Right atrium auricular region (tissue), 2 donors: ENCODE results near the gene ST6GALNAC4. TPM values are rescaled to one million over a fixed set of nuclear protein-coding genes. Genes with fewer than 3 reads are reported as not detected.

Experiments
- DNase-seq: peaks from one replicate; pipeline ENCODE4 v3.0.0-alpha.2; 2019; ENCODE audit warnings: low spot score
- H3K27ac ChIP-seq, 2 donors: fragments of 200-600 bp; sonication (generic); 1 replicate in 1 of 2; 2 replicates in 1 of 2; pipeline ENCODE4 v1.5.1; 2016 to 2019
- H3K27me3 ChIP-seq, 2 donors: fragments of 200-600 bp; sonication (generic); one replicate each; pipeline versions ENCODE4 v1.5.1 to v1.6.0; 2017 to 2019
- H3K36me3 ChIP-seq: fragments of 200-600 bp; sonication (generic); one replicate; pipeline ENCODE4 v1.5.1; 2016
- H3K4me1 ChIP-seq, 2 donors: fragments of 200-600 bp; sonication (generic); one replicate each; pipeline versions ENCODE4 v1.5.1 to v1.6.0; 2017 to 2019
- H3K4me3 ChIP-seq, 2 donors: fragments of 200-600 bp; sonication (generic); 1 replicate in 1 of 2; 2 replicates in 1 of 2; pipeline ENCODE4 v1.5.1; 2017 to 2019; ENCODE audit warnings: mild to moderate bottlenecking in 1 of 2, moderate library complexity in 1 of 2
- H3K9me3 ChIP-seq, 2 donors: fragments of 200-600 bp; sonication (generic); one replicate each; pipeline ENCODE4 v1.5.1; 2019
- total RNA-seq, 2 donors: library from RNA; depleted of rRNA; stranded (reverse); fragments of >200 nt; gene quantifications; one replicate each; pipeline ENCODE4 v1.1.0, GENCODE V29; 2016
- TF ChIP-seq, protein P1 (sequence below), 2 donors: fragments of 200-600 bp; sonication (generic); IDR thresholded peaks; one replicate each; pipeline ENCODE4 v1.5.1; 2019; ENCODE audit warnings: antibody characterized with exemption in 2 of 2

Gene ST6GALNAC4
- total RNA-seq, 2 donors from 2014 or later, result 31.7 to 59.0 TPM

DNA sequence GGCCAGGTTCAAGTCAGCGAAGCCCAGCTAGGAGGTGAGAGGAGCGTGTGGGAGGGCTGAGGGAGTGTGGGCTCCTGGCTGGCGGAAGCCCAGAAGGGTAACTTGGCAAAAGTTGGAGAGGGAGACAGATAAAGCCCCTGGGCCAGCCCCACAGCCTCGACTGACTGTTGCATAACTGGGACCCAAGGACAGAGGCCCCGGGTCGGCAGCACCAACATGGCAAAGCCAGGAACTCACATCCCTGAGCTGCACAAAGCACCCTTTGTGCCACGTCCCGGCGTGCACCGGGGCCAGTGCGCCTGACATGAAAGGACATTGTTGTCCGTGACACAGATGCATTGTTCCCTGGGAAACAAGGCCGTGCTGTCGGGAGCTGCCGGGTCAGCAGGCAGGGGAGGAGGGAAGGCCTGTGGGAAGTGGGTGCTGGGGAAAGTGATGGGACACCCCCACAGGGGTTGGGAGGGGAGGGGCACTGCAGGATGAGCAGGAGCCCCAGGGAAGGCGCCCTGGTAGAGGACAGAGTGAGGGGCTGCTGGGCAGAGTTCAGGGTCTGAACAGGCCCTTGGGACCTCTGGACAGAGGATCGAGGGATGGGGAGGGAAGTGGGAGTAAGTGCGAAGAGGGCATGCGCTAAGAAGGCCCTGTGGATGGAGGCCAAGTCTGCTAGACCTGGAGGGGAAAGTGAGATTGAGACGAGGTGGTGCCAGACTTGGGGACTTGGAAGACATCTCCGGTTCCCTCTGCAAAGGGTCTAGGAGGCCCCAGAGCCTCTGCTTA is 33.9 kb upstream of the ST6GALNAC4 start:
- Histone ChIP-seq H3K4me1 (peaks cover 0 to 64% of the 10 kb centered on the region in 2 donors), H3K36me3 (no peaks in the 10 kb centered on the region), H3K4me3 (no peak overlapping the region), H3K27ac (peak overlapping the region; percentile 81 to 88), H3K27me3 (no peaks in the 10 kb centered on the region), H3K9me3 (no peaks in the 10 kb centered on the region)
- no peak for DNase-seq
- TF ChIP-seq, protein P1, sequence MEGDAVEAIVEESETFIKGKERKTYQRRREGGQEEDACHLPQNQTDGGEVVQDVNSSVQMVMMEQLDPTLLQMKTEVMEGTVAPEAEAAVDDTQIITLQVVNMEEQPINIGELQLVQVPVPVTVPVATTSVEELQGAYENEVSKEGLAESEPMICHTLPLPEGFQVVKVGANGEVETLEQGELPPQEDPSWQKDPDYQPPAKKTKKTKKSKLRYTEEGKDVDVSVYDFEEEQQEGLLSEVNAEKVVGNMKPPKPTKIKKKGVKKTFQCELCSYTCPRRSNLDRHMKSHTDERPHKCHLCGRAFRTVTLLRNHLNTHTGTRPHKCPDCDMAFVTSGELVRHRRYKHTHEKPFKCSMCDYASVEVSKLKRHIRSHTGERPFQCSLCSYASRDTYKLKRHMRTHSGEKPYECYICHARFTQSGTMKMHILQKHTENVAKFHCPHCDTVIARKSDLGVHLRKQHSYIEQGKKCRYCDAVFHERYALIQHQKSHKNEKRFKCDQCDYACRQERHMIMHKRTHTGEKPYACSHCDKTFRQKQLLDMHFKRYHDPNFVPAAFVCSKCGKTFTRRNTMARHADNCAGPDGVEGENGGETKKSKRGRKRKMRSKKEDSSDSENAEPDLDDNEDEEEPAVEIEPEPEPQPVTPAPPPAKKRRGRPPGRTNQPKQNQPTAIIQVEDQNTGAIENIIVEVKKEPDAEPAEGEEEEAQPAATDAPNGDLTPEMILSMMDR (IDR thresholded peaks at IDR 0.05), result no peak

DNA sequence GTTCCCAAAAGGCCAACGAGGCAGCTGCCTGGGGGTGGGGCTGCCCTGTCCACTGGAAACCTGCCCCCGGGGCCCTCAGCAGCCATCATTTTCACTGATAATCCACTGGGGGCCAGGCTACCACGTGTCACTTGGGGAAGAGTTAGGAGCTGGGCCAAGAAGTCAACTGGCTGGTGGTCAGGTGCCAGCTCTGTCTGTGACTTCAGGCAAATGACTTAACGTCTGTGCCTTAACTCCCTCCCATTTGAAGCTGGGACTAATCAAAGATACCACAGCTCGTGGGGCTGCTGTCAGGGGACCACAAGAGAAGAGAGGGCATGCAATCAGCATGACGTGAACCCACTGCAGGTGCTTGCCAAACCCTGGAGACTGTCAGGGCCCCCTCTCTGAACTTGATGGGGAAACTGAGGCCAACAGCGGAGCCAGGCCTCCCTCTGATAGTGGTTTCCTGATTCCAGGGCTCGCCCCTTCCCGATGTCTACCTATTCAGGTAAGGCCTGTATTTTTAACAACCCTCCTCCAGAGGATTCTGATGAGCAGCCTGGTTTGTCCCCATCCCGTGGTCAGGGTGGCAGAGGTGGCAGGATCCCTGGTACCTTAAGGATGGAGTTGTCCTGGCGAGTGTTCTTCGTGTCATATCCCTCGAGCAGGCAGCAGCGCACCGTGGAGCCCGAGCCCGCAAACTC is 33.1 kb upstream of the ST6GALNAC4 start:
- DNase-seq, result no peak
- H3K36me3 ChIP-seq, result peaks cover 5% of the 10 kb centered on the region
- no peaks in the 10 kb centered on the region for H3K27me3 ChIP-seq
- H3K9me3 ChIP-seq, result no peaks in the 10 kb centered on the region
- peaks cover 0 to 61% of the 10 kb centered on the region in 2 donors for H3K4me1 ChIP-seq
- H3K4me3 ChIP-seq, result no peak overlapping the region
- peak overlapping the region; percentile 81 to 88 for H3K27ac ChIP-seq
- TF ChIP-seq, protein P1 (IDR thresholded peaks at IDR 0.05), result no peak

DNA sequence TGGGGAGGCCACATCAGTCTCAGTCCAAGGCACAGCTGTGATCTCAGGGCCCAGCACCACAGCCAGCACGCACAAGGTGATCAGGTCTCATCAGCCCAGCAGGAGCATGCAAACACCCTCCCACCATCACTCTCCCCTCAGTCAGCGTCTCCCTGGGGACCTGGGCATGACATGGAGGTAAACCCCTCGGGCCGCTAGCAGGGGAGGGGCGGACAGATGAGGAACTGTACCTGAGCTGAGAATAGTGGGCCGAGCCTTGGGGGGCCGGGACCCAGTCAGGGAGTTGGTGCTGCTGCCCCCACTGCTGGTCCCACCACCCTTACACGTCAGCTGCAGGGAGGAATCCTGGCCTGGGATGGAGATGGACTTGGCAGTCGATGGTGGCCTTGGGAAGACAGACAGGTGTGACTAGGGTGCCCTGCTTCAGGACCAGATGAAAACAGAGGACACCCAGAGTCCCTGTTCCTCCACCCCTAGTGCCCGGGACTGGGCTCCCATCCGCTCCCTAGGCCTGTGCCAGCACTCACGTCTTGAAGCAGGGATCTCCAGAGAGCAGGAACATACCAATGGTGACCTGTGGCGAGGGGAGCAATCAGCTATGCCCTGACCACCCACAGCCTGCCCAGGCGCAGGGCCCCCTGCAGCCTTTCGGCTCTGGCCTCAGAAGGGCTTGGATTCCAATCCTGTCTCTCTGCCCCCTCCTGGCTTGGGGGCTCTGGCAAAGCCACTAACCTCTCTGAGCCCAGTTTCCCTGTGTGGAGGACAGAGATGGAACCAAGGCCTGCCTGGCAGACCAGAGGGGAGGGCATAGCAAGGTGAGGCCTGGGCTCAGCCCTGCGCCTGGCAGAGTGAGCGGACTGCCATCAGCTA is 31.2 kb upstream of the ST6GALNAC4 start:
- no peaks in the 10 kb centered on the region for H3K9me3 ChIP-seq
- peaks cover 0 to 47% of the 10 kb centered on the region in 2 donors for H3K4me1 ChIP-seq
- H3K4me3 ChIP-seq, result no peak overlapping the region
- DNase-seq, result no peak
- peak overlapping the region in 1 of 2 donors; percentile 81 for H3K27ac ChIP-seq
- H3K36me3 ChIP-seq, result peaks cover 16% of the 10 kb centered on the region
- TF ChIP-seq, protein P1 (IDR thresholded peaks at IDR 0.05), result no peak
- no peaks in the 10 kb centered on the region for H3K27me3 ChIP-seq

DNA sequence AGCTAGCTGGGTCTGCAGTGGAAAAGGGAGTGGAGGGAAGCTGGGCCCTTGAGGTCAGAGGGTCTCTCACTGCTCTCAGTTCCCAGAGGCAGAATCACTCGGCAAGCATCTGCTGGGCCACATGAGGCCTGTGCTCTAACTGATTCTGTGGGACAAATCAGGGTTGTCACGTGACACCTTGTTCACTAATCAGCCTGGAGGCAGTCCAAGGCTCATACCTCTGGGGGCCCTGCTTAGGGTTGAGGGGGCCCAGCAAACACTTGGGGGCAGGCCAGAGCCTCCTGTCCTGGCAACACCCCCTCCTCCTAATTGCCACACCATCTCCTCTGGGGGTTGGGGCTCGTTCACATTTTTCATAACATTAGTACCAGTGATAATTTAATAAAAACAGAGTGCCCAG is 29.9 kb upstream of the ST6GALNAC4 start:
- peaks cover 20% of the 10 kb centered on the region for H3K36me3 ChIP-seq
- TF ChIP-seq, protein P1 (IDR thresholded peaks at IDR 0.05), result no peak
- no peaks in the 10 kb centered on the region for H3K9me3 ChIP-seq
- peaks cover 0 to 51% of the 10 kb centered on the region in 2 donors for H3K4me1 ChIP-seq
- H3K27ac ChIP-seq, result peak overlapping the region; percentile 41 to 81
- no peak overlapping the region for H3K4me3 ChIP-seq
- H3K27me3 ChIP-seq, result no peaks in the 10 kb centered on the region
- no peak for DNase-seq

DNA sequence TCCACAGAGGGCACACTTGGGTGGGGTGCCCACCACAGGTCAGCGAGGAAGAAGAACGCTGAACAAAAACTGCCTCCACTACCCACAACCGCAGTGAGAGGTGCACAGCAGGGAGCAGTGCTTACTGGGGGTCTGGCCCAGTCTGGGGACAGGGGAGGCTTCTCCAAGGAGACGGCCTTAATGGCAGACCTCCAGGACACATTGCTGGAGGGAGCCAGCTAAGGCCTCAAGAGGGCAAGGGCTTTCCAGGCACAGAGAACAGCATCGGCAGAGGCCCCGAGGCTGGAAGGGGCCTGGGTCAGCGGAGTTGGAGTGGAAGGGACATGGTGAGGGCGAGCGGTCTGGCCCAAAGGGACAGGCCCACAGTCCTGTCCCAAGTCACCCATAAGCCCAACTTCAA is 29.1 kb upstream of the ST6GALNAC4 start:
- no peak for DNase-seq
- H3K27me3 ChIP-seq, result no peaks in the 10 kb centered on the region
- peaks cover 0 to 46% of the 10 kb centered on the region in 2 donors for H3K4me1 ChIP-seq
- peak overlapping the region; percentile 41 to 81 for H3K27ac ChIP-seq
- H3K9me3 ChIP-seq, result no peaks in the 10 kb centered on the region
- TF ChIP-seq, protein P1 (IDR thresholded peaks at IDR 0.05), result no peak
- no peak overlapping the region for H3K4me3 ChIP-seq
- H3K36me3 ChIP-seq, result peaks cover 20% of the 10 kb centered on the region
